SK-N-MC (cell line): Measurements from ENCODE around the gene ABCC1.

ENCODE experiments used
- EZH2 ChIP-seq: fragments of 200-600 bp; sonication (generic); IDR thresholded peaks from one replicate; pipeline ENCODE4 v1.6.1; 2017; ENCODE audit warnings: antibody characterized with exemption
- FOXP2 ChIP-seq: optimal IDR thresholded peaks from 2 replicates; pipeline ENCODE3; 2011; ENCODE audit warnings: mild to moderate bottlenecking, moderate library complexity; ENCODE audit not compliant: insufficient read depth; ENCODE audit errors: extremely low read length, control extremely low read depth
- POLR2AphosphoS5 ChIP-seq: IDR thresholded peaks from 2 replicates; pipeline ENCODE4 v1.6.1; 2012; ENCODE audit warnings: mild to moderate bottlenecking, low read depth, low read length, borderline replicate concordance

DNA sequence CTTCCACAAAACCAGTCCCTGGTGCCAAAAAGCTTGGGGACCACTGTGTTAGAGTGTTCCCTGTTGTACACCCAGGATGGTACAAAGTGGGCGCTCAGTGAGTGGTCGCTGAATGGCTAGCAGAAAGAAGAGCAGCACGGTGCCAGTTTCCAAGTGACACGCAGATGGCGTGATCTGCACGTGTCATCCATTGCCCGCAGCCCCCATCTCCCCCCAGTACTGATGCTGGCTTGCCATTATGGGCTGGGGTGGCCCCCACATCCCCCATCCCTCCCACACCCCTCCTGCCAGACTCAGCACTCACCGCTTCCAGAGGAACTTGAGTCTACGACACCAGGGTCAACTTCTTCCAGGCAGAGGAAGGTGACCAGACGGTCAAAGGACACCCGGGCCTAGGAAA, 237.4 kb downstream of the ABCC1 start:
- TF ChIP-seq EZH2, result no peak
- TF ChIP-seq FOXP2, result no peak
- no peak for TF ChIP-seq POLR2AphosphoS5
